ENCODE measurements around the gene DAGLA.

DNA sequence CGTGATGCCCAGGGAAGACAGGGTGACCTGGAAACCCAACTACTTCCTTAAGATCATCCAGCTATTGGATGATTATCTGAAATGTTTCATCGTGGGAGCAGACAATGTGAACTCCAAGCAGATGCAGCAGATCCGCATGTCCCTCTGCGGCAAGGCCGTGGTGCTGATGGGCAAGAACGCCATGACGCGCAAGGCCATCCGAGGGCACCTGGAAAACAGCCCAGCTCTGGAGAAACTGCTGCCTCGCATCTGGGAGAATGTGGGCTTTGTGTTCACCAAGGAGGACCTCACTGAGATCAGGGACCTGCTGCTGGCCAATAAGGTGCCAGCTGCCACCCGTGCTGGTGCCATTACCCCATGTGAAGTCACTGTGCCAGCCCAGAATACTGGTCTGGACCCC lies 43.5 kb upstream of the DAGLA start:
- TF ChIP-seq E2F1 (CRISPR knock-in tag; IDR thresholded peaks at IDR 0.05) (no peak), PRRX2 (CRISPR knock-in tag; IDR thresholded peaks at IDR 0.05) (no peak), ATF1 (CRISPR knock-in tag; IDR thresholded peaks at IDR 0.05) (no peak), ETV6 (CRISPR knock-in tag; IDR thresholded peaks at IDR 0.05) (no peak), JAZF1 (CRISPR knock-in tag; IDR thresholded peaks at IDR 0.05) (no peak), AFF4 (CRISPR knock-in tag; IDR thresholded peaks at IDR 0.05; ENCODE audit: borderline replicate concordance) (no peak), IRF2 (CRISPR knock-in tag; IDR thresholded peaks at IDR 0.05; ENCODE audit: borderline replicate concordance, low read depth) (no peak), MAX (CRISPR knock-in tag; IDR thresholded peaks at IDR 0.05) (no peak)
- TF ChIP-seq, protein P1, sequence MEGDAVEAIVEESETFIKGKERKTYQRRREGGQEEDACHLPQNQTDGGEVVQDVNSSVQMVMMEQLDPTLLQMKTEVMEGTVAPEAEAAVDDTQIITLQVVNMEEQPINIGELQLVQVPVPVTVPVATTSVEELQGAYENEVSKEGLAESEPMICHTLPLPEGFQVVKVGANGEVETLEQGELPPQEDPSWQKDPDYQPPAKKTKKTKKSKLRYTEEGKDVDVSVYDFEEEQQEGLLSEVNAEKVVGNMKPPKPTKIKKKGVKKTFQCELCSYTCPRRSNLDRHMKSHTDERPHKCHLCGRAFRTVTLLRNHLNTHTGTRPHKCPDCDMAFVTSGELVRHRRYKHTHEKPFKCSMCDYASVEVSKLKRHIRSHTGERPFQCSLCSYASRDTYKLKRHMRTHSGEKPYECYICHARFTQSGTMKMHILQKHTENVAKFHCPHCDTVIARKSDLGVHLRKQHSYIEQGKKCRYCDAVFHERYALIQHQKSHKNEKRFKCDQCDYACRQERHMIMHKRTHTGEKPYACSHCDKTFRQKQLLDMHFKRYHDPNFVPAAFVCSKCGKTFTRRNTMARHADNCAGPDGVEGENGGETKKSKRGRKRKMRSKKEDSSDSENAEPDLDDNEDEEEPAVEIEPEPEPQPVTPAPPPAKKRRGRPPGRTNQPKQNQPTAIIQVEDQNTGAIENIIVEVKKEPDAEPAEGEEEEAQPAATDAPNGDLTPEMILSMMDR (IDR thresholded peaks at IDR 0.05): no peak
- TF ChIP-seq, protein P2, sequence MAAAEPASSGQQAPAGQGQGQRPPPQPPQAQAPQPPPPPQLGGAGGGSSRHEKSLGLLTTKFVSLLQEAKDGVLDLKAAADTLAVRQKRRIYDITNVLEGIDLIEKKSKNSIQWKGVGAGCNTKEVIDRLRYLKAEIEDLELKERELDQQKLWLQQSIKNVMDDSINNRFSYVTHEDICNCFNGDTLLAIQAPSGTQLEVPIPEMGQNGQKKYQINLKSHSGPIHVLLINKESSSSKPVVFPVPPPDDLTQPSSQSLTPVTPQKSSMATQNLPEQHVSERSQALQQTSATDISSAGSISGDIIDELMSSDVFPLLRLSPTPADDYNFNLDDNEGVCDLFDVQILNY (CRISPR knock-in tag; IDR thresholded peaks at IDR 0.05): no peak
- TF ChIP-seq, protein P3, sequence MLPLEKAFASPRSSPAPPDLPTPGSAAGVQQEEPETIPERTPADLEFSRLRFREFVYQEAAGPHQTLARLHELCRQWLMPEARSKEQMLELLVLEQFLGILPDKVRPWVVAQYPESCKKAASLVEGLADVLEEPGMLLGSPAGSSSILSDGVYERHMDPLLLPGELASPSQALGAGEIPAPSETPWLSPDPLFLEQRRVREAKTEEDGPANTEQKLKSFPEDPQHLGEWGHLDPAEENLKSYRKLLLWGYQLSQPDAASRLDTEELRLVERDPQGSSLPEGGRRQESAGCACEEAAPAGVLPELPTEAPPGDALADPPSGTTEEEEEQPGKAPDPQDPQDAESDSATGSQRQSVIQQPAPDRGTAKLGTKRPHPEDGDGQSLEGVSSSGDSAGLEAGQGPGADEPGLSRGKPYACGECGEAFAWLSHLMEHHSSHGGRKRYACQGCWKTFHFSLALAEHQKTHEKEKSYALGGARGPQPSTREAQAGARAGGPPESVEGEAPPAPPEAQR (CRISPR knock-in tag; IDR thresholded peaks at IDR 0.05): no peak
- TF ChIP-seq, protein P4, sequence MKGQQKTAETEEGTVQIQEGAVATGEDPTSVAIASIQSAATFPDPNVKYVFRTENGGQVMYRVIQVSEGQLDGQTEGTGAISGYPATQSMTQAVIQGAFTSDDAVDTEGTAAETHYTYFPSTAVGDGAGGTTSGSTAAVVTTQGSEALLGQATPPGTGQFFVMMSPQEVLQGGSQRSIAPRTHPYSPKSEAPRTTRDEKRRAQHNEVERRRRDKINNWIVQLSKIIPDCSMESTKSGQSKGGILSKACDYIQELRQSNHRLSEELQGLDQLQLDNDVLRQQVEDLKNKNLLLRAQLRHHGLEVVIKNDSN (CRISPR knock-in tag; IDR thresholded peaks at IDR 0.05): no peak

Data from WTC11 (cell line).